Measurements from ENCODE around the gene STAG1. TPM values are rescaled to one million over a fixed set of nuclear protein-coding genes. Genes with fewer than 3 reads are reported as not detected.

Gene STAG1
- total and polyA plus RNA-seq, 4 donors = 4.6 to 28.0 (median 16.6) TPM

GRCh38 chr3:136595913-136596697 is 156.1 kb downstream of the STAG1 start:
- H3K27ac ChIP-seq (ENCODE audit: low read depth in 1 of 2, low read length in 2 of 2) = no peak overlapping the region
- H3K4me3 ChIP-seq (ENCODE audit: low read depth in 1 of 3, low read length in 3 of 3) = no peak overlapping the region
- TF ChIP-seq MAX (IDR thresholded peaks at IDR 0.05) (no peak), RAD21 (IDR thresholded peaks at IDR 0.05) (no peak), EGR1 (IDR thresholded peaks at IDR 0.05; ENCODE audit: low read depth in 2 of 2) (no peak), SP1 (IDR thresholded peaks at IDR 0.05) (no peak), ZBTB33 (IDR thresholded peaks at IDR 0.05) (no peak), FOXA2 (IDR thresholded peaks at IDR 0.05) (no peak), ATF3 (IDR thresholded peaks at IDR 0.05) (no peak), REST (IDR thresholded peaks at IDR 0.05) (no peak), JUND (IDR thresholded peaks at IDR 0.05) (no peak), CTCF (IDR thresholded peaks at IDR 0.05; ENCODE audit: low read depth, low read length, missing input control) (no peak), YY1 (IDR thresholded peaks at IDR 0.05) (no peak), NR2F2 (IDR thresholded peaks at IDR 0.05) (no peak), HNF4A (conservative IDR thresholded peaks at IDR 0.05) (no peak)
- H3K4me1 ChIP-seq (ENCODE audit: control insufficient read depth in 4 of 4, insufficient read depth in 4 of 4, low read length in 3 of 4) = no peaks in the 10 kb centered on the region
- H3K9me3 ChIP-seq (ENCODE audit: control insufficient read depth in 4 of 4, low read length in 3 of 4) = no peaks in the 10 kb centered on the region
- H3K36me3 ChIP-seq (ENCODE audit: control insufficient read depth in 4 of 4, insufficient read depth in 3 of 4, low read depth in 1 of 4, low read length in 3 of 4) = no peaks in the 10 kb centered on the region
- H3K27me3 ChIP-seq (ENCODE audit: control insufficient read depth in 4 of 4, insufficient read depth in 4 of 4, low read length in 3 of 4) = no peaks in the 10 kb centered on the region
- WGBS = 73% methylated on average over 5 of the region's 5 CpGs
- DNase-seq (ENCODE audit: low spot score) = no peak
- H3K9ac ChIP-seq (ENCODE audit: low read depth in 1 of 2, low read length in 2 of 2) = no peak overlapping the region

GRCh38 chr3:136586580-136586979 is 165.6 kb downstream of the STAG1 start:
- H3K9me3 ChIP-seq (ENCODE audit: control insufficient read depth in 4 of 4, low read length in 3 of 4) = no peaks in the 10 kb centered on the region
- no peaks in the 10 kb centered on the region for H3K4me1 ChIP-seq (ENCODE audit: control insufficient read depth in 4 of 4, insufficient read depth in 4 of 4, low read length in 3 of 4)
- TF ChIP-seq RXRA (IDR thresholded peaks at IDR 0.05) (no peak), HNF4G (IDR thresholded peaks at IDR 0.05) (no peak), YY1 (IDR thresholded peaks at IDR 0.05) (no peak), SP1 (IDR thresholded peaks at IDR 0.05) (no peak)
- H3K9ac ChIP-seq (ENCODE audit: low read depth in 1 of 2, low read length in 2 of 2) = no peak overlapping the region
- no peak overlapping the region for H3K4me3 ChIP-seq (ENCODE audit: low read depth in 1 of 3, low read length in 3 of 3)
- H3K36me3 ChIP-seq (ENCODE audit: control insufficient read depth in 4 of 4, insufficient read depth in 3 of 4, low read depth in 1 of 4, low read length in 3 of 4) = peaks cover 0 to 2% (median 0%) of the 10 kb centered on the region in 4 donors
- H3K27ac ChIP-seq (ENCODE audit: low read depth in 1 of 2, low read length in 2 of 2) = no peak overlapping the region
- no peak for DNase-seq (ENCODE audit: low spot score)
- no peaks in the 10 kb centered on the region for H3K27me3 ChIP-seq (ENCODE audit: control insufficient read depth in 4 of 4, insufficient read depth in 4 of 4, low read length in 3 of 4)
